Lung (tissue), 12 donors: ENCODE results near the gene GRIA1. TPM values are rescaled to one million over a fixed set of nuclear protein-coding genes. Genes with fewer than 3 reads are reported as not detected.

Experiments used
- ATAC-seq: fragments of 200-7000 bp; cut with Tn5 transposase; one replicate; pipeline ENCODE4 v1.9.1; 2020; ENCODE audit warnings: moderate number of reproducible peaks; ENCODE audit not compliant: insufficient read depth, low FRiP score
- DNase-seq, 3 donors: peaks; one replicate each; pipeline ENCODE4 v3.0.0-alpha.2; 2013 to 2017
- H3K27ac ChIP-seq, 2 donors: one replicate each; pipeline ENCODE4 v1.5.1; 2013; ENCODE audit warnings: mild to moderate bottlenecking in 2 of 2, moderate library complexity in 2 of 2, control low read depth in 1 of 2, inconsistent platforms in 1 of 2, low read depth in 1 of 2, low read length in 1 of 2
- H3K27me3 ChIP-seq, 3 donors: one replicate each; pipeline ENCODE4 v1.5.1; 2013; ENCODE audit warnings: low read length in 2 of 3; ENCODE audit not compliant: control insufficient read depth in 3 of 3, insufficient read depth in 3 of 3
- H3K36me3 ChIP-seq, 4 donors: one replicate each; pipeline ENCODE4 v1.5.1; 2013; ENCODE audit warnings: low read length in 4 of 4, mild to moderate bottlenecking in 1 of 4, moderate library complexity in 1 of 4; ENCODE audit not compliant: control insufficient read depth in 4 of 4, insufficient read depth in 4 of 4
- H3K4me1 ChIP-seq, 5 donors: one replicate each; pipeline ENCODE4 v1.5.1; 2013; ENCODE audit warnings: low read length in 5 of 5, mild to moderate bottlenecking in 2 of 5, moderate library complexity in 1 of 5; ENCODE audit not compliant: control insufficient read depth in 5 of 5, insufficient read depth in 5 of 5
- H3K4me3 ChIP-seq: one replicate; pipeline ENCODE4 v1.5.1; 2013; ENCODE audit warnings: mild to moderate bottlenecking, control low read depth, moderate library complexity
- H3K9ac ChIP-seq, 2 donors: one replicate each; pipeline ENCODE4 v1.5.1; 2013; ENCODE audit warnings: low read length in 2 of 2, control low read depth in 1 of 2; ENCODE audit not compliant: insufficient read depth in 1 of 2
- H3K9me3 ChIP-seq, 4 donors: one replicate each; pipeline ENCODE4 v1.5.1; 2013; ENCODE audit warnings: low read length in 3 of 4, mild to moderate bottlenecking in 1 of 4, moderate library complexity in 1 of 4; ENCODE audit not compliant: control insufficient read depth in 4 of 4, insufficient read depth in 3 of 4
- WGBS, 2 donors: extraction: QIAGEN DNeasy Blood & Tissue Kit; methylation state at CpG; one replicate each; pipeline ENCODE4 v1.1.7; 2013; 5-methylcytosine and 5-hydroxymethylcytosine counted together
- polyA plus RNA-seq, 2 donors: library from polyadenylated mRNA; stranded (reverse); fragments of 200-250 nt; gene quantifications; one replicate each; pipeline ENCODE4 v1.2.1, GENCODE V29; 2013
- total RNA-seq, 2 donors: library from RNA; depleted of rRNA in 1 of 2; stranded (reverse); fragments of >200 nt in 1 of 2; gene quantifications; one replicate each; pipeline ENCODE4 v1.2.1, GENCODE V29; 2014 to 2021
- TF ChIP-seq, protein P1 (sequence below): IDR thresholded peaks from 2 replicates; pipeline ENCODE4 v1.5.1; 2012; ENCODE audit warnings: mild to moderate bottlenecking; ENCODE audit errors: control extremely low read depth, extremely low read depth
- donor health status: control.
- donor health status: control.
- donor health status: Bipolar disorder and iron deficiency.
- donor health status: healthy.
- donor health status: DM: yes; HTN: yes; CAD: no.

GRIA1 gene
- total and polyA plus RNA-seq, 4 donors, result 1.1 to 12.5 (median 2.0) TPM

DNA sequence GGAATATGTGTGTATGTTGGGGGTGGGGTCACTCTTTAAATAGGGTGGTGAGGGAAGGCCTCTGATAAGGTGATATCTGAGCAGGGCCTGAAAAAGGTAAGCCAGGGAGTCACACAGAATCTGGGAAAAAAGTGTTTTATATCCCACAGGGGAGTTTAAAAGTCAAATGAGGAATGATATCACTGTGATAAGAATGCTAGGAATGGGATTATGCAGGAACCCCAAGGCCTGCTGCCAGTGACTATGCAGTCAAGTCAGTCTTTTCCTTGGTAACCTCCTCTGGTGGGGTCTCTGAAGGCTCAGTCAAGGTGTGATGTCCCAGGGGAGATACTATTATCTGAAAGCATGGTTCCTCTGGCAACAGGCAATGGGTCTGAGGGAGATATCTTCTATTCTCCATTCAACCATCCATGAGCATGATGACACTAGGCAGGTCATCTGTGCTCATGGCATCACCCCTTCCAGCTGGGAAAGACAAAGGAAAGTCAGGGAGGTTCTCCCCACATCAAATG, 53.5 kb downstream of the GRIA1 start:
- DNase-seq, result no peak
- H3K27ac ChIP-seq, result no peak overlapping the region
- peaks cover 0 to 4% (median 0%) of the 10 kb centered on the region in 5 donors for H3K4me1 ChIP-seq
- H3K9ac ChIP-seq, result no peak overlapping the region
- H3K9me3 ChIP-seq, result no peaks in the 10 kb centered on the region
- H3K36me3 ChIP-seq, result no peaks in the 10 kb centered on the region
- H3K27me3 ChIP-seq, result no peaks in the 10 kb centered on the region
- TF ChIP-seq, protein P1, sequence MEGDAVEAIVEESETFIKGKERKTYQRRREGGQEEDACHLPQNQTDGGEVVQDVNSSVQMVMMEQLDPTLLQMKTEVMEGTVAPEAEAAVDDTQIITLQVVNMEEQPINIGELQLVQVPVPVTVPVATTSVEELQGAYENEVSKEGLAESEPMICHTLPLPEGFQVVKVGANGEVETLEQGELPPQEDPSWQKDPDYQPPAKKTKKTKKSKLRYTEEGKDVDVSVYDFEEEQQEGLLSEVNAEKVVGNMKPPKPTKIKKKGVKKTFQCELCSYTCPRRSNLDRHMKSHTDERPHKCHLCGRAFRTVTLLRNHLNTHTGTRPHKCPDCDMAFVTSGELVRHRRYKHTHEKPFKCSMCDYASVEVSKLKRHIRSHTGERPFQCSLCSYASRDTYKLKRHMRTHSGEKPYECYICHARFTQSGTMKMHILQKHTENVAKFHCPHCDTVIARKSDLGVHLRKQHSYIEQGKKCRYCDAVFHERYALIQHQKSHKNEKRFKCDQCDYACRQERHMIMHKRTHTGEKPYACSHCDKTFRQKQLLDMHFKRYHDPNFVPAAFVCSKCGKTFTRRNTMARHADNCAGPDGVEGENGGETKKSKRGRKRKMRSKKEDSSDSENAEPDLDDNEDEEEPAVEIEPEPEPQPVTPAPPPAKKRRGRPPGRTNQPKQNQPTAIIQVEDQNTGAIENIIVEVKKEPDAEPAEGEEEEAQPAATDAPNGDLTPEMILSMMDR, result no peak
- no peak for ATAC-seq
- H3K4me3 ChIP-seq, result no peak overlapping the region

DNA sequence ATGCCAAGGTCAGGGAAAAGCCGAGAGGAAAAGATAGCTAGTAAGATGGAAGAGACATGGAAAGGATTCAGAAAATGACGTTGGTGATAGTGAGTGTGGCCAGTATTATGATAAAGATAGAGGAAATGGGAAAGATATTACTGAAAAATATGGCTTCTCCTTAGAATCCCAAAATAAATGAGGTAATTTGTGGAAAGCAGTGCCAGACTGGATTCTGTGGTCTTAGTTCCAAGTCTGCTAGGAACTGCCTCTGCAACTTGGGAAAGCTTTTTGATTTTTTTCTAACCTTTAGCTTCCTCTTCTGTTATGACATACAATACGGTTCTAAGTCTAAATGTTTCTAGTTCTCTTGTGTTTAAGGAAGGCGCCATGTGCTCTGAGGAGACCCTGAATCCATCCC, 54.2 kb downstream of the GRIA1 start:
- Histone ChIP-seq H3K9ac (no peak overlapping the region), H3K27ac (no peak overlapping the region), H3K36me3 (no peaks in the 10 kb centered on the region), H3K27me3 (no peaks in the 10 kb centered on the region), H3K9me3 (no peaks in the 10 kb centered on the region), H3K4me1 (peaks cover 0 to 4% (median 0%) of the 10 kb centered on the region in 5 donors), H3K4me3 (no peak overlapping the region)
- 48 to 61% methylated on average over 4 of the region's 4 CpGs for whole genome bisulfite sequencing, 2 donors
- TF ChIP-seq, protein P1, result no peak
- DNase-seq (peak in 2 of 3 donors; percentile 36 to 51), ATAC-seq (no peak)

DNA sequence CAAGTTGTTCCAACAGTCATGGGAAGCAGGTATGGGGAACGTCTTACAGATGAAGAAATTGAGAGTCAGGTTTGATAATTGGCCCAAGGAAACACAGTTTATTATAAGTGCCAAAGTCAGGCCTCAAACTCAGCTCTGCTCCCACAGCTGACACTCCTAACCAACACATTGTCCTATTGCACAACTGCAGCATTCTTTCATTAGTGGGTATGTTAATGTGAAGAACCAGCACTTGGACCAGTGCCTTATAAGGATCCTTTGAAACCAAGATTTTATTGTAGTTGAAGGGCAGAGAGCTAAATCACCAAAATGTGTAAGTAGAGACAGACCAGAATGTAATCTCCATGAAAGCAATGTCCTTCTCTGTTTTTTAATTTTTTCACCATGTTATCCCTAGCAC, 56.1 kb downstream of the GRIA1 start:
- H3K9ac ChIP-seq, result no peak overlapping the region
- TF ChIP-seq, protein P1, result no peak
- 33 to 41% methylated on average over 1 of the region's 1 CpG for WGBS, 2 donors
- DNase-seq (peak; percentile 33 to 74 (median 52)), ATAC-seq (no peak)
- no peaks in the 10 kb centered on the region for H3K36me3 ChIP-seq
- H3K4me1 ChIP-seq, result peaks cover 0 to 4% (median 2%) of the 10 kb centered on the region in 5 donors
- no peak overlapping the region for H3K27ac ChIP-seq
- no peaks in the 10 kb centered on the region for H3K27me3 ChIP-seq
- no peak overlapping the region for H3K4me3 ChIP-seq
- H3K9me3 ChIP-seq, result no peaks in the 10 kb centered on the region

DNA sequence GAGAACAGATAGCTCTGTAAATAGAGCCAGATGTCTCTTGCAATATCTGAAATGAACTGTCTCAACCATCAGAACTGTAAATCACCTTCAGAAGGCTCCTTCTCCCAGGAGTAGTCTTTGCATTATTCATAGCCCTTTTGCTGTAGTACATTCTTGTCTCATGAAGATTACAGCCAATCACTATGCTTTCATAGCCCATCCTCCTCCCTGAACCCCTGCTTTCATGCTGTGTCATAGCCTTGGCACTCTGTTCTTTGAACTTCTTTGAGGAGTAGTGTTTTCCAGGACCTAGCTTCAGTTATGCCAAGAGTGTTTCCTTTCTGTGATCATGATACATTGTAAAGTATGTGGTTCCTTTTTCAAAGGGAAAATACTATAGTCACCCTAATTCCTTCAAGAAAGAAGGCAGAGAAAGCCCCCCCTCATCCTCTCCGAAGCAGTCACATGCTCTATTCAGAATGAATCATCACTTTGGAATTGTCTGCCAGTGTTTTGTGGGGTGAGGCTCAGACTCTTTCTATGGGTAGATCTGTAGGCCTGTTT, 61.1 kb downstream of the GRIA1 start:
- ATAC-seq, result peak; percentile 63
- no peaks in the 10 kb centered on the region for H3K36me3 ChIP-seq
- TF ChIP-seq, protein P1, result no peak
- no peak overlapping the region for H3K27ac ChIP-seq
- peak in 2 of 3 donors; percentile 39 to 40 for DNase-seq
- no peak overlapping the region for H3K4me3 ChIP-seq
- no peak overlapping the region for H3K9ac ChIP-seq
- 0 to 2% methylated on average over 1 of the region's 1 CpG for WGBS, 2 donors
- H3K27me3 ChIP-seq, result no peaks in the 10 kb centered on the region
- peaks cover 0 to 6% (median 2%) of the 10 kb centered on the region in 5 donors for H3K4me1 ChIP-seq
- no peaks in the 10 kb centered on the region for H3K9me3 ChIP-seq
